Bronchial epithelial cell (primary cell): ENCODE data around the gene FNDC1. TPM values are rescaled to one million over a fixed set of nuclear protein-coding genes. Genes with fewer than 3 reads are reported as not detected.
A peak's percentile ranks its signal among the peaks of the same experiment; 100 is the strongest.

Source experiments
- DNase-seq: peaks from one replicate; pipeline ENCODE4 v3.0.0-alpha.2; 2010; ENCODE audit warnings: low read depth
- FAIRE-seq: peaks from 2 replicates; lab custom pipeline; 2011; peaks lifted over from hg19 to GRCh38; lab: Jason Lieb, UNC
- H3K27me3 ChIP-seq: 2 replicates; pipeline ENCODE4 v1.5.1; 2011; ENCODE audit warnings: low read length; ENCODE audit not compliant: control insufficient read depth, insufficient read depth
- H3K36me3 ChIP-seq: 2 replicates; pipeline ENCODE4 v1.5.1; 2011; ENCODE audit warnings: low read length; ENCODE audit not compliant: control insufficient read depth, insufficient read depth
- H3K4me3 ChIP-seq: 2 replicates; pipeline ENCODE4 v1.5.1; 2011; ENCODE audit warnings: mild to moderate bottlenecking, low read depth, low read length, control low read depth
- total RNA-seq: library from RNA; depleted of rRNA; stranded (reverse); fragments of >200 nt; gene quantifications from 2 replicates; pipeline ENCODE4 v1.2.1, GENCODE V29; 2014
- TF ChIP-seq, protein P1 (sequence below): IDR thresholded peaks from 2 replicates; pipeline ENCODE4 v1.5.1; 2011; ENCODE audit warnings: mild to moderate bottlenecking, moderate library complexity, low read length, control low read depth, inconsistent platforms; ENCODE audit not compliant: insufficient read depth, severe bottlenecking

The FNDC1 gene
- total RNA-seq, 1 donor from 2014 or later, result not detected

DNA sequence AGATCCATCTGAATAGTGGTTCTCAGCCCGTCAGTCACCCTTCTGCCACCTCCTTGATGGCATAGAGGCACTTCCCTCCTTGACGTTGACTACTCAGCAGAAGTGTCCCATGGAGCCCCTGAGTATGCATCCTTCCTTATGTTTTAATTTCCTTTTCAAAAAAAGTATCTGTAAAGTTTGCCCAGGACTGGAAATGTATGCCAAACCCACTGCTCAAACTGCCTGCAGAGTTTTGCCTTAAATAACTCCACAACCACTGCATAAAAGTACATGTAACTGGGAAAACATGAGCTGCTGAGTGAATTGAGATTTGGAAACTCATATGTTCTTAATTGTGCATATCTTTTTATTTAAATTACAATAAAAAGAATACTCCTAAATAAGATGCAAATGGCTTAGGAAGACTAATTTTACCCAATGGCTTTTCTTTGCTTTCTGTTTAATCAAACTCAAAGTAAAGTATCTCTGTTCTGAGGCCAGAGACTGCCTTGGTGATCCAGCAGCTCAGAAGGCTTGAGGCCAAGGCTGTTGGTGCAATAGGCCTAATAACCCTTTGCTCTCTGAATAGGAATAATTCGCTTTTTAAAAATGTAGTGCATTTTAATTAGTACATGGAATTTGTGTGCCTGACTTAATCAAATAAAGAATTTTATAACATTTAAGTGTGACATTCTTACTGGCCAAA is 90.4 kb downstream of the FNDC1 start:
- Histone ChIP-seq H3K36me3 (no peaks in the 10 kb centered on the region), H3K27me3 (no peaks in the 10 kb centered on the region), H3K4me3 (no peak overlapping the region)
- FAIRE-seq (no peak), DNase-seq (no peak)
- TF ChIP-seq, protein P1, sequence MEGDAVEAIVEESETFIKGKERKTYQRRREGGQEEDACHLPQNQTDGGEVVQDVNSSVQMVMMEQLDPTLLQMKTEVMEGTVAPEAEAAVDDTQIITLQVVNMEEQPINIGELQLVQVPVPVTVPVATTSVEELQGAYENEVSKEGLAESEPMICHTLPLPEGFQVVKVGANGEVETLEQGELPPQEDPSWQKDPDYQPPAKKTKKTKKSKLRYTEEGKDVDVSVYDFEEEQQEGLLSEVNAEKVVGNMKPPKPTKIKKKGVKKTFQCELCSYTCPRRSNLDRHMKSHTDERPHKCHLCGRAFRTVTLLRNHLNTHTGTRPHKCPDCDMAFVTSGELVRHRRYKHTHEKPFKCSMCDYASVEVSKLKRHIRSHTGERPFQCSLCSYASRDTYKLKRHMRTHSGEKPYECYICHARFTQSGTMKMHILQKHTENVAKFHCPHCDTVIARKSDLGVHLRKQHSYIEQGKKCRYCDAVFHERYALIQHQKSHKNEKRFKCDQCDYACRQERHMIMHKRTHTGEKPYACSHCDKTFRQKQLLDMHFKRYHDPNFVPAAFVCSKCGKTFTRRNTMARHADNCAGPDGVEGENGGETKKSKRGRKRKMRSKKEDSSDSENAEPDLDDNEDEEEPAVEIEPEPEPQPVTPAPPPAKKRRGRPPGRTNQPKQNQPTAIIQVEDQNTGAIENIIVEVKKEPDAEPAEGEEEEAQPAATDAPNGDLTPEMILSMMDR, result no peak

DNA sequence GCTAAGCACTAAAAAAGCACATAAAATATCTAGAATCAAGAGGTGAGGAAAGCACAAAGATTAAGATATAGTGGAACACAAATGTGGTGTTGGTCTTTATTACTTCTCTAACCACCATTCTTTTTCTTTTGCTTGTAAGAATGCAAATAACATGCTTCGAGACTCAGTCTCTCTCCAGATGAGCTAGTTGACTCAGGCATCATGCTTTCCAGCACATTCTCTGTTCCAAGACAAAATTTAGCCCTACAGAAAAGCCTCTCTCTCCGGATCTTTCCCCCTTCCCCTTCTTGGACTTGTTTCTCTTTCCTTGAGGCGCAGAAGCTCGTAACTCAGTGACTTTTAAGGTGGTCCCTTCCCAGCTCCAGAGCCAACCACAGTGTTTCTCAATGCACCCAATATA is 91.0 kb downstream of the FNDC1 start:
- no peak for FAIRE-seq
- TF ChIP-seq, protein P1, result no peak

GRCh38 chr6:159261995-159262394 is 92.8 kb downstream of the FNDC1 start:
- Histone ChIP-seq H3K27me3 (no peaks in the 10 kb centered on the region), H3K4me3 (no peak overlapping the region), H3K36me3 (no peaks in the 10 kb centered on the region)
- DNase-seq, result no peak
- TF ChIP-seq, protein P1, result no peak
- FAIRE-seq, result no peak

More for the DNA sequence above, 91.0 kb downstream of the FNDC1 start:
- H3K27me3 ChIP-seq, result no peaks in the 10 kb centered on the region
- H3K36me3 ChIP-seq, result no peaks in the 10 kb centered on the region
- H3K4me3 ChIP-seq, result no peak overlapping the region
- no peak for DNase-seq

- no peaks in the 10 kb centered on the region for H3K27me3 ChIP-seq
- TF ChIP-seq, protein P1, result no peak
These were observed 93.4 kb downstream of the FNDC1 start for GRCh38 chr6:159262586-159262985.

DNA sequence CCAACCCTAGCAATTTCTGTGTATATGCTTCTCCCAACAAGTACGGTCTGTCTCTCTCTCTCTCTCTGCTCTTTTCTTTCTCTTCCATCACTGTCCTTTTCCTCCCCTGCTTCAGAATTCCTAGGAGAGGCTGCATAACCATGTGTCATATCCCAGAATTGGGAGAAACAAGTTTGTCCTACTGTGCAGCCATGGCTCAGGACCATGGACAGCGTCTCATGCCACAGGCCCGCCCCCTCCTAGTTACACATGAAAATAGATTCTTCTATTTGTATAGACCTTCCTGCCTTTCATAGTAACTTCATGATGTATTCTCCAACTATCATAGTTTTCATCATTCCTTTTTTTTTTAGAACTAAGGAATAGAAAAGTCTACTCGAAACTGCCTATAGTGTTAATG is 98.0 kb downstream of the FNDC1 start:
- Histone ChIP-seq H3K27me3 (no peaks in the 10 kb centered on the region), H3K4me3 (no peak overlapping the region), H3K36me3 (no peaks in the 10 kb centered on the region)
- TF ChIP-seq, protein P1, result no peak
- peak; percentile 13 for DNase-seq
- FAIRE-seq, result no peak

More at GRCh38 chr6:159262586-159262985, 93.4 kb downstream of the FNDC1 start:
- Histone ChIP-seq H3K36me3 (no peaks in the 10 kb centered on the region), H3K4me3 (no peak overlapping the region)
- DNase-seq (no peak), FAIRE-seq (no peak)

- TF ChIP-seq, protein P1, result no peak
- no peaks in the 10 kb centered on the region for H3K36me3 ChIP-seq
- DNase-seq (no peak), FAIRE-seq (no peak)
- no peaks in the 10 kb centered on the region for H3K27me3 ChIP-seq
- no peak overlapping the region for H3K4me3 ChIP-seq
These were observed 99.3 kb downstream of the FNDC1 start for GRCh38 chr6:159268511-159268910.
